ENCODE measurements around the gene PPP1R14B.
A peak's percentile ranks its signal among the peaks of the same experiment; 100 is the strongest.

Gene PPP1R14B

DNA sequence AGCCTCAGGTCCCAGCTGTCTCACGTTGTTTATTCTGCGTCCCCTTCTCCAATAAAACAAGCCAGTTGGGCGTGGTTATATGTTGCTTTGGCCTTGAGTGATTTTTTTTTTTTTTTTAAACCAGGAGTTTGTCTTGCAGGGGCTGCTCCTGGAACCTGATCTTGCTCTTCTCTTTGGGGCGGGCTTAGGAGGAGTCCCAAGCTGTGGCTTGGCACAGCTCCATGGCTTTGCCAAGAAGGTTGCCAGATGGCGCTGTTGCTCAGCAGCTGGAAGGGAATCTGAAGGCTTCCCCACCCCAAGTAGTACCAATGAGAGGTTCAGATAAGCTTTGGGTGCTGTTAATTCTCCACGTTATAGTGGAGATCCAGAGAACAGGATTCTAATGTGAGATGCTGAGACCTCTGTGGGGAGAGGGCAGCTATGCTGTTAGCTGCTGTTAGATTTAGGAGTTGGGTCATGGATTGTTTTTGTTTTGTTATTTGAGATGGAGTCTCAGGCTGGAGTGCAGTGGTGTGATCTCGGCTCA, 42.2 kb downstream of the PPP1R14B start:
- peak overlapping the region; percentile 89 for H3K27ac ChIP-seq (replicated peaks)
- TF ChIP-seq SPI1 (IDR thresholded peaks at IDR 0.05; ENCODE audit: borderline replicate concordance, low read depth) = peak; percentile 4; the same call in 1 of the 2 replicates
- TF ChIP-seq, protein P1, sequence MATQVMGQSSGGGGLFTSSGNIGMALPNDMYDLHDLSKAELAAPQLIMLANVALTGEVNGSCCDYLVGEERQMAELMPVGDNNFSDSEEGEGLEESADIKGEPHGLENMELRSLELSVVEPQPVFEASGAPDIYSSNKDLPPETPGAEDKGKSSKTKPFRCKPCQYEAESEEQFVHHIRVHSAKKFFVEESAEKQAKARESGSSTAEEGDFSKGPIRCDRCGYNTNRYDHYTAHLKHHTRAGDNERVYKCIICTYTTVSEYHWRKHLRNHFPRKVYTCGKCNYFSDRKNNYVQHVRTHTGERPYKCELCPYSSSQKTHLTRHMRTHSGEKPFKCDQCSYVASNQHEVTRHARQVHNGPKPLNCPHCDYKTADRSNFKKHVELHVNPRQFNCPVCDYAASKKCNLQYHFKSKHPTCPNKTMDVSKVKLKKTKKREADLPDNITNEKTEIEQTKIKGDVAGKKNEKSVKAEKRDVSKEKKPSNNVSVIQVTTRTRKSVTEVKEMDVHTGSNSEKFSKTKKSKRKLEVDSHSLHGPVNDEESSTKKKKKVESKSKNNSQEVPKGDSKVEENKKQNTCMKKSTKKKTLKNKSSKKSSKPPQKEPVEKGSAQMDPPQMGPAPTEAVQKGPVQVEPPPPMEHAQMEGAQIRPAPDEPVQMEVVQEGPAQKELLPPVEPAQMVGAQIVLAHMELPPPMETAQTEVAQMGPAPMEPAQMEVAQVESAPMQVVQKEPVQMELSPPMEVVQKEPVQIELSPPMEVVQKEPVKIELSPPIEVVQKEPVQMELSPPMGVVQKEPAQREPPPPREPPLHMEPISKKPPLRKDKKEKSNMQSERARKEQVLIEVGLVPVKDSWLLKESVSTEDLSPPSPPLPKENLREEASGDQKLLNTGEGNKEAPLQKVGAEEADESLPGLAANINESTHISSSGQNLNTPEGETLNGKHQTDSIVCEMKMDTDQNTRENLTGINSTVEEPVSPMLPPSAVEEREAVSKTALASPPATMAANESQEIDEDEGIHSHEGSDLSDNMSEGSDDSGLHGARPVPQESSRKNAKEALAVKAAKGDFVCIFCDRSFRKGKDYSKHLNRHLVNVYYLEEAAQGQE (IDR thresholded peaks at IDR 0.05; ENCODE audit: insufficient replicate concordance, low read depth) = no peak
- peak; percentile 93 for TF ChIP-seq POLR2AphosphoS5 (IDR thresholded peaks at IDR 0.05; ENCODE audit: low read depth)
- TF ChIP-seq, protein P2, sequence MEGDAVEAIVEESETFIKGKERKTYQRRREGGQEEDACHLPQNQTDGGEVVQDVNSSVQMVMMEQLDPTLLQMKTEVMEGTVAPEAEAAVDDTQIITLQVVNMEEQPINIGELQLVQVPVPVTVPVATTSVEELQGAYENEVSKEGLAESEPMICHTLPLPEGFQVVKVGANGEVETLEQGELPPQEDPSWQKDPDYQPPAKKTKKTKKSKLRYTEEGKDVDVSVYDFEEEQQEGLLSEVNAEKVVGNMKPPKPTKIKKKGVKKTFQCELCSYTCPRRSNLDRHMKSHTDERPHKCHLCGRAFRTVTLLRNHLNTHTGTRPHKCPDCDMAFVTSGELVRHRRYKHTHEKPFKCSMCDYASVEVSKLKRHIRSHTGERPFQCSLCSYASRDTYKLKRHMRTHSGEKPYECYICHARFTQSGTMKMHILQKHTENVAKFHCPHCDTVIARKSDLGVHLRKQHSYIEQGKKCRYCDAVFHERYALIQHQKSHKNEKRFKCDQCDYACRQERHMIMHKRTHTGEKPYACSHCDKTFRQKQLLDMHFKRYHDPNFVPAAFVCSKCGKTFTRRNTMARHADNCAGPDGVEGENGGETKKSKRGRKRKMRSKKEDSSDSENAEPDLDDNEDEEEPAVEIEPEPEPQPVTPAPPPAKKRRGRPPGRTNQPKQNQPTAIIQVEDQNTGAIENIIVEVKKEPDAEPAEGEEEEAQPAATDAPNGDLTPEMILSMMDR (IDR thresholded peaks at IDR 0.05; ENCODE audit: insufficient read depth, low read length) = peak; percentile 86
- no peak for TF ChIP-seq GABPA (IDR thresholded peaks at IDR 0.05; ENCODE audit: low read depth)
- no peaks in the 10 kb centered on the region for H3K27me3 ChIP-seq (ENCODE audit: insufficient read depth, poor library complexity, severe bottlenecking)
- no peak overlapping the region for H3K4me3 ChIP-seq (replicated peaks; ENCODE audit: insufficient read depth, low read length)
- peak; percentile 84 to 94 for DNase-seq (ENCODE audit: low read depth in 1 of 2, low spot score in 1 of 2)

DNA sequence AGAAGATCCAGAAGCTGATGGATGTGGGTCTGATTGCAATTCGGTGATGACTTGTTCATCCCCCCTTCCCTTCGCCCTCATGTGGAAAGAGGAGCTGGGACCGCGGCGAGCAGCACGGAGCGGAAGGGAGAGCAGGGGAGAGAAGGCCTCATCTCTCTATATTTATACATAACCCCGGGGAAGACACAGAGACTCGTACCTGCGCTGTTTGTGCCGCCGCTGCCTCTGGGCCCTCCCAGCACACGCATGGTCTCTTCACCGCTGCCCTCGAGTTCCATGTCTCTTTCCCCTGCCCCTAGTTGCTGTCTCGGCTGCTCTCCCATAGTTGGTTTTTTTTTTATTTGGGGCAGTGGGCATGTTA, 42.7 kb downstream of the PPP1R14B start:
- Histone ChIP-seq H3K27me3 (ENCODE audit: insufficient read depth, poor library complexity, severe bottlenecking) (no peaks in the 10 kb centered on the region), H3K27ac (replicated peaks) (no peak overlapping the region), H3K4me3 (replicated peaks; ENCODE audit: insufficient read depth, low read length) (no peak overlapping the region)
- TF ChIP-seq, protein P1 (IDR thresholded peaks at IDR 0.05; ENCODE audit: insufficient replicate concordance, low read depth) = no peak
- TF ChIP-seq, protein P2 (IDR thresholded peaks at IDR 0.05; ENCODE audit: insufficient read depth, low read length) = no peak
- TF ChIP-seq POLR2AphosphoS5 (IDR thresholded peaks at IDR 0.05; ENCODE audit: low read depth) (no peak), SPI1 (IDR thresholded peaks at IDR 0.05; ENCODE audit: borderline replicate concordance, low read depth) (no peak)
- DNase-seq (ENCODE audit: low read depth in 1 of 2, low spot score in 1 of 2) = no peak

DNA sequence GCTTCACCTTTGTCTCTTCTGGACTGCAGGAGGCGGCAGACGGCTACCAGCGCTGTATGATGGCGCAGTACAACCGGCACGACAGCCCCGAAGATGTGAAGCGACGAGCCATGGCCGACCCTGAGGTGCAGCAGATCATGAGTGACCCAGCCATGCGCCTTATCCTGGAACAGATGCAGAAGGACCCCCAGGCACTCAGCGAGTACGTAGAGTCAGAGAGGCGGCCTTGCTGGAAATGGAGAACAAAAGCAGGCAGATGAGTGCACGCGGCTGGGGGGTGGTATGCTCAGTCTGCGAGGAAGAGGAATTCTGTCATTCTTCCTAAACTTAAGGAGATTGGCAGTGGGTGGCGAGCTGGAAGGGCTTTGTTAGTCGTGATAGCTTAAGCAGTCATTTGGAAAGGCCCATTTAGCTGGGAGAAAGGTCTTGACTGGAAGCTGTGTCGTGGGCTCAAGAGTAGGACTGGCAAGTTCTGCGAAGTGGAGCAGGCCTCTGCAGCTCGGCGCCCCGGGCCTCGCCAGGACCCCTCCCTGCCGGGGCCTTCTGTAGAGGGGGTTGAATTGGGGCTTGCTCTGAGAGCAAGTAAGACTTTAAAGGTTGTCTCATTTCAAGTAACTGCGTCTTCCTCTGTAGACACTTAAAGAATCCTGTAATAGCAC, 43.2 kb downstream of the PPP1R14B start:
- no peak overlapping the region for H3K4me3 ChIP-seq (replicated peaks; ENCODE audit: insufficient read depth, low read length)
- no peak for TF ChIP-seq SPI1 (IDR thresholded peaks at IDR 0.05; ENCODE audit: borderline replicate concordance, low read depth)
- TF ChIP-seq, protein P2 (IDR thresholded peaks at IDR 0.05; ENCODE audit: insufficient read depth, low read length) = no peak
- TF ChIP-seq, protein P1 (IDR thresholded peaks at IDR 0.05; ENCODE audit: insufficient replicate concordance, low read depth) = no peak
- TF ChIP-seq POLR2AphosphoS5 (IDR thresholded peaks at IDR 0.05; ENCODE audit: low read depth) = no peak
- TF ChIP-seq GABPA (IDR thresholded peaks at IDR 0.05; ENCODE audit: low read depth) = no peak
- DNase-seq (ENCODE audit: low read depth in 1 of 2, low spot score in 1 of 2) = no peak
- no peak overlapping the region for H3K27ac ChIP-seq (replicated peaks)
- no peaks in the 10 kb centered on the region for H3K27me3 ChIP-seq (ENCODE audit: insufficient read depth, poor library complexity, severe bottlenecking)
